MM.1S (cell line): ENCODE measurements around the gene DIPK1B.

Experiments used
- EZH2 ChIP-seq: fragments of 300-600 bp; sonication (generic); optimal IDR thresholded peaks from 2 replicates; pipeline ENCODE3; 2017; ENCODE audit warnings: low read depth, mild to moderate bottlenecking, antibody characterized with exemption, low read length, mixed read lengths
- EZH2phosphoT487 ChIP-seq: fragments of 300-600 bp; sonication (generic); IDR thresholded peaks from 2 replicates; pipeline ENCODE4 v1.6.1; 2018; ENCODE audit warnings: antibody characterized with exemption, low read length
- TF ChIP-seq, protein P1 (sequence below): fragments of 300-600 bp; sonication (generic); IDR thresholded peaks from 2 replicates; pipeline ENCODE4 v1.5.1; 2016; ENCODE audit warnings: antibody characterized with exemption, low read length, mixed read lengths

- TF ChIP-seq, protein P1, sequence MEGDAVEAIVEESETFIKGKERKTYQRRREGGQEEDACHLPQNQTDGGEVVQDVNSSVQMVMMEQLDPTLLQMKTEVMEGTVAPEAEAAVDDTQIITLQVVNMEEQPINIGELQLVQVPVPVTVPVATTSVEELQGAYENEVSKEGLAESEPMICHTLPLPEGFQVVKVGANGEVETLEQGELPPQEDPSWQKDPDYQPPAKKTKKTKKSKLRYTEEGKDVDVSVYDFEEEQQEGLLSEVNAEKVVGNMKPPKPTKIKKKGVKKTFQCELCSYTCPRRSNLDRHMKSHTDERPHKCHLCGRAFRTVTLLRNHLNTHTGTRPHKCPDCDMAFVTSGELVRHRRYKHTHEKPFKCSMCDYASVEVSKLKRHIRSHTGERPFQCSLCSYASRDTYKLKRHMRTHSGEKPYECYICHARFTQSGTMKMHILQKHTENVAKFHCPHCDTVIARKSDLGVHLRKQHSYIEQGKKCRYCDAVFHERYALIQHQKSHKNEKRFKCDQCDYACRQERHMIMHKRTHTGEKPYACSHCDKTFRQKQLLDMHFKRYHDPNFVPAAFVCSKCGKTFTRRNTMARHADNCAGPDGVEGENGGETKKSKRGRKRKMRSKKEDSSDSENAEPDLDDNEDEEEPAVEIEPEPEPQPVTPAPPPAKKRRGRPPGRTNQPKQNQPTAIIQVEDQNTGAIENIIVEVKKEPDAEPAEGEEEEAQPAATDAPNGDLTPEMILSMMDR = no peak
- TF ChIP-seq EZH2phosphoT487 = no peak
- TF ChIP-seq EZH2 = no peak
Observed at GRCh38 chr9:136684799-136685198, 27.6 kb upstream of the DIPK1B start.
